ENCODE measurements around the gene RYR3. TPM values are rescaled to one million over a fixed set of nuclear protein-coding genes. Genes with fewer than 3 reads are reported as not detected.

RYR3 gene
- total RNA-seq, 4 donors from 2014 or later = 9.1 to 64.0 (median 30.4) TPM

DNA sequence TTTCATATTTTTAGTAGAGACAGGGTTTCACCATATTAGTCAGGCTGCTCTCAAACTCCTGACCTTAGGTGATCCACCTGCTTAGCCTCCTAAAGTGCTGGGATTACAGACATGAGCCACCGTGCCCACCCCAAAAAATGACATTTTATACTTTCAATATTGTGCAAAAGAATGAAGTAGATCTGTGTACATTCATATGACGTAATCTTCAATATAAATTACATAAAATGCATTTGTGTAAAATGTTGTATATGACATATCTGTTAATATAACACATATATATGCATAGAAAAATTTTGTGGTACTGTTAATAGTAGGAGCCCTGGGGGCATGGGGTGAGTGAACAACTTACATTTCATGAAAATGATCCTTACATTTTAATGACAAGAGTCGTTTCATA lies 71.7 kb downstream of the RYR3 start:
- TF ChIP-seq, protein P1, sequence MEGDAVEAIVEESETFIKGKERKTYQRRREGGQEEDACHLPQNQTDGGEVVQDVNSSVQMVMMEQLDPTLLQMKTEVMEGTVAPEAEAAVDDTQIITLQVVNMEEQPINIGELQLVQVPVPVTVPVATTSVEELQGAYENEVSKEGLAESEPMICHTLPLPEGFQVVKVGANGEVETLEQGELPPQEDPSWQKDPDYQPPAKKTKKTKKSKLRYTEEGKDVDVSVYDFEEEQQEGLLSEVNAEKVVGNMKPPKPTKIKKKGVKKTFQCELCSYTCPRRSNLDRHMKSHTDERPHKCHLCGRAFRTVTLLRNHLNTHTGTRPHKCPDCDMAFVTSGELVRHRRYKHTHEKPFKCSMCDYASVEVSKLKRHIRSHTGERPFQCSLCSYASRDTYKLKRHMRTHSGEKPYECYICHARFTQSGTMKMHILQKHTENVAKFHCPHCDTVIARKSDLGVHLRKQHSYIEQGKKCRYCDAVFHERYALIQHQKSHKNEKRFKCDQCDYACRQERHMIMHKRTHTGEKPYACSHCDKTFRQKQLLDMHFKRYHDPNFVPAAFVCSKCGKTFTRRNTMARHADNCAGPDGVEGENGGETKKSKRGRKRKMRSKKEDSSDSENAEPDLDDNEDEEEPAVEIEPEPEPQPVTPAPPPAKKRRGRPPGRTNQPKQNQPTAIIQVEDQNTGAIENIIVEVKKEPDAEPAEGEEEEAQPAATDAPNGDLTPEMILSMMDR (IDR thresholded peaks at IDR 0.05) = no peak
- no peak for TF ChIP-seq POLR2A (IDR thresholded peaks at IDR 0.05)
- H3K27ac ChIP-seq = no peak overlapping the region
- DNase-seq = no peak
- H3K4me3 ChIP-seq = no peak overlapping the region
- no peaks in the 10 kb centered on the region for H3K27me3 ChIP-seq
- H3K36me3 ChIP-seq = no peaks in the 10 kb centered on the region
- no peaks in the 10 kb centered on the region for H3K9me3 ChIP-seq
- intact Hi-C loops (cut with DNase I; ENCODE audit: low total_unique reads) = no loop called here
- no peaks in the 10 kb centered on the region for H3K4me1 ChIP-seq

DNA sequence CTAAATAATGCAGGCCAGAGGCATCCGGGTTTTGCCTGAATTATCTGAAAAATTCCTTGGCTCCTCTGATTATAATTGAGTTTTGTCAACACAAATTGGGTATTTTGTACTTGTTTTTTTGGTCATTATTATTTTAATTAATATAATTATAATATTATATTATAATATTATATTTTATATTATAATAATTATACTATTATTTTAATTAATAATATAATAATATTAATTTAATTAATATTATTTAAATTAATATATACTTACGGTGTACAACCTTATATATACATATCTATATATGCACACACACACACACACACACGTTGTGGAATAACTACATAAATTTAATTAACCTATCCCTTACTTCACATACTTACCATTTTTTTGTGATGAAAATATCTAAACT lies 73.5 kb downstream of the RYR3 start:
- H3K4me3 ChIP-seq = no peak overlapping the region
- no peak for TF ChIP-seq POLR2A (IDR thresholded peaks at IDR 0.05)
- TF ChIP-seq, protein P1 (IDR thresholded peaks at IDR 0.05) = no peak
- no peak for DNase-seq
- no peaks in the 10 kb centered on the region for H3K4me1 ChIP-seq
- intact Hi-C loops (cut with DNase I; ENCODE audit: low total_unique reads) = no loop called here
- no peak overlapping the region for H3K27ac ChIP-seq
- H3K36me3 ChIP-seq = no peaks in the 10 kb centered on the region
- H3K27me3 ChIP-seq = no peaks in the 10 kb centered on the region
- H3K9me3 ChIP-seq = no peaks in the 10 kb centered on the region

DNA sequence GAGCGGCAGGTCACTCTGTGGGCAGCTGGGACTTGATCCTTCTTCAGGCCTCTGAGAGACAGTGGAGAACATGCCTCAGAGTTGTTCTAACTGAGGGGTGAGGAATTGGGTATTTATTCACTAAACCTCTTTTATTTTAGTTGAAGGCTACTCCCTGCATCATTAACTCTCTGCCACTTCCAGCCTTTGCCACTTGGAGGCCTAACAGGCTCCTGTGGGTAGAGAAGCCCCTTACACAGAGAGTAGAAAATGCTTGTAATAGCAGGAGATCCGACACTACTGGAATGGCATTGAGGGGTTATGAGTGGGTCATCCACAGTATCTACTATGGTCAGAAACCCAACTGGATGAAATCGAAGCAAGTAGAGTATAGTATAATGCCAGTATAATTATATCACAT lies 81.7 kb downstream of the RYR3 start:
- intact Hi-C loops (cut with DNase I; ENCODE audit: low total_unique reads) = no loop called here
- no peaks in the 10 kb centered on the region for H3K27me3 ChIP-seq
- no peaks in the 10 kb centered on the region for H3K4me1 ChIP-seq
- no peaks in the 10 kb centered on the region for H3K36me3 ChIP-seq
- H3K27ac ChIP-seq = no peak overlapping the region
- DNase-seq = no peak
- H3K4me3 ChIP-seq = no peak overlapping the region
- no peaks in the 10 kb centered on the region for H3K9me3 ChIP-seq
- no peak for TF ChIP-seq POLR2A (IDR thresholded peaks at IDR 0.05)
- TF ChIP-seq, protein P1 (IDR thresholded peaks at IDR 0.05) = no peak

DNA sequence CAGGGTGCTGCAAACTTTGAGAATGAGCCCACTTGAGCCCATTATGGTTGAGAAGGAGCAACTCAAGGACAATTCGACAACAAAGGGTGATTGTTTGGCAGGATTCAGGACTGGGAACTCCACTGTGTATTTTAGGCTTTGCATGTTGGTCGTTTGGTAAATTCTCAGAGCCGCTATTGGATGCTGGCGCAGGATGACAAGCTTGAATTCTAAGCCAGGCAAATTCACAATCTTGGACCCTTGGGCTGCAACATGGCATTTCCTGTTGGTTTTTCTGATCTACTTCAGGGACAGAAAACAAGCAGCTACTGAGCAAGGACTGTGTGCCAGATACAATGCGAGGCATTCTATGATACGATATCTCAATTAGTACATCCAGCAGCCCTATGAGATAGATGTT lies 82.8 kb downstream of the RYR3 start:
- TF ChIP-seq, protein P1 (IDR thresholded peaks at IDR 0.05) = no peak
- no peak for TF ChIP-seq POLR2A (IDR thresholded peaks at IDR 0.05)
- H3K27ac ChIP-seq = no peak overlapping the region
- no peaks in the 10 kb centered on the region for H3K27me3 ChIP-seq
- no peaks in the 10 kb centered on the region for H3K36me3 ChIP-seq
- DNase-seq = no peak
- H3K4me1 ChIP-seq = no peaks in the 10 kb centered on the region
- no peak overlapping the region for H3K4me3 ChIP-seq
- intact Hi-C loops (cut with DNase I; ENCODE audit: low total_unique reads) = no loop called here
- no peaks in the 10 kb centered on the region for H3K9me3 ChIP-seq

DNA sequence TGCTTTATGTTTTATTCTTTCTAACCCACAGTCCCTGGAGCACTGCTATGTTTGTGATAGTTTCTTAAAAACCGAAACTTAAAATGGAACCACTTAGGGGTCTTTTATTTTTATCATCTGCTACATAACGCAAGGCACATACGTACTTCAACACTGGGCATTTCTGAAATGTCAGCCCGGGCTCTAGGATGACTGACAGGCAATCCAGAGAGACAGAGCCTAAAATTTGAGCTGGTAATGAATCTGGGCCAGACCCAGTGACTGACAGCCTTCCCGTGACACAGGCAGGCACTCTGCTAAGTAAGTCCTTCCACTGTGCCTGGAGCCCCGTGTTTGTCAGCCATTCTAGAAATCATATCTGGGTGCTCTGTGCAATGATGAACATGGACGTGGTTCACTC lies 84.6 kb downstream of the RYR3 start:
- intact Hi-C loops (cut with DNase I; ENCODE audit: low total_unique reads) = no loop called here
- Histone ChIP-seq H3K4me1 (no peaks in the 10 kb centered on the region), H3K4me3 (no peak overlapping the region), H3K27me3 (no peaks in the 10 kb centered on the region), H3K36me3 (no peaks in the 10 kb centered on the region), H3K27ac (no peak overlapping the region), H3K9me3 (no peaks in the 10 kb centered on the region)
- no peak for TF ChIP-seq POLR2A (IDR thresholded peaks at IDR 0.05)
- TF ChIP-seq, protein P1 (IDR thresholded peaks at IDR 0.05) = no peak
- DNase-seq = no peak
